ENCODE data around the gene AMIGO1. TPM values are rescaled to one million over a fixed set of nuclear protein-coding genes. Genes with fewer than 3 reads are reported as not detected.

The AMIGO1 gene
- total RNA-seq, 1 experiment from 2014 or later: 0.10 TPM

GRCh38 chr1:109485001-109485400, 24.5 kb downstream of the AMIGO1 start:
- peak overlapping the region; percentile 77 for H3K27ac ChIP-seq (ENCODE audit: low read depth, low read length)
- intact Hi-C loops (cut with micrococcal nuclease): no loop called here

More at GRCh38 chr1:109485001-109485400, 24.5 kb downstream of the AMIGO1 start:
- H3K4me2 ChIP-seq (ENCODE audit: low read length): peak overlapping the region; percentile 98
- CTCF ChIA-PET: interaction anchor here (1.0 kb wide), 1 partner anchor 9 kb away, joined by 4 read pairs; the partner anchor contains the start of gene CYB561D1
- no peaks in the 10 kb centered on the region for H4K20me1 ChIP-seq (ENCODE audit: insufficient read depth)
- ATAC-seq (no peak), DNase-seq (ENCODE audit: low read depth, low spot score) (no peak)
- H3K36me3 ChIP-seq (ENCODE audit: control insufficient read depth in 1 of 2, insufficient read depth in 2 of 2, low read length in 2 of 2): no peaks in the 10 kb centered on the region
- no peak overlapping the region for H2AFZ ChIP-seq (ENCODE audit: low read depth, low read length, poor library complexity, severe bottlenecking)
- H3K9me3 ChIP-seq (ENCODE audit: control insufficient read depth in 1 of 2, insufficient read depth in 1 of 2, low read depth in 1 of 2, low read length in 2 of 2): no peaks in the 10 kb centered on the region
- H3K27me3 ChIP-seq (ENCODE audit: insufficient read depth, low read length): 0 out of 2 replicates have a peak, but pooled peaks cover 5% of the 10 kb centered on the region
- POLR2A ChIA-PET: no interaction called here
- RAD21 ChIA-PET (ENCODE audit: low non-redundant PET in 1 of 2, low total read pairs in 2 of 2, uncharacterized antibody in 2 of 2, unreplicated experiment in 2 of 2): no interaction called here
- 0 out of 2 replicates have a peak, but pooled peaks cover 4% of the 10 kb centered on the region for H3K79me2 ChIP-seq (ENCODE audit: insufficient read depth, low read length)
- TF ChIP-seq CTCF (IDR thresholded peaks at IDR 0.05 in 2 of 3, conservative IDR thresholded peaks at IDR 0.05 in 1 of 3; ENCODE audit: borderline replicate concordance in 1 of 3, insufficient read depth in 1 of 3, low read depth in 2 of 3, low read length in 2 of 3): no peak
- no peak for TF ChIP-seq ZNF274 (IDR thresholded peaks at IDR 0.05; ENCODE audit: low read depth, low read length)
- no peak for TF ChIP-seq EZH2 (IDR thresholded peaks at IDR 0.05)
- no peak for TF ChIP-seq SIN3A (IDR thresholded peaks at IDR 0.05; ENCODE audit: low read depth)
- no peak for TF ChIP-seq EGR1 (IDR thresholded peaks at IDR 0.05; ENCODE audit: low read depth)
- TF ChIP-seq YY1 (IDR thresholded peaks at IDR 0.05; ENCODE audit: extremely low read depth, insufficient replicate concordance, low read depth, low read length): no peak
- TF ChIP-seq ELF1 (IDR thresholded peaks at IDR 0.05; ENCODE audit: borderline replicate concordance, low read depth): no peak
- H3K4me1 ChIP-seq (ENCODE audit: control insufficient read depth in 1 of 2, insufficient read depth in 2 of 2, low read length in 2 of 2): peaks cover 8 to 21% of the 10 kb centered on the region in 2 experiments; a peak in 3 of 4 replicates
- H3K4me3 ChIP-seq (replicated peaks in 1 of 2; ENCODE audit: low read depth in 1 of 2, low read length in 2 of 2): peak overlapping the region; percentile 77 to 91
- BruUV-seq (replicated peaks): no TSS peak
- H3K9me2 ChIP-seq (ENCODE audit: insufficient read depth): no peaks in the 10 kb centered on the region
- peak overlapping the region; percentile 75 for H3K9ac ChIP-seq (ENCODE audit: low read length)
